ENCODE results near the gene PECR. TPM values are rescaled to one million over a fixed set of nuclear protein-coding genes. Genes with fewer than 3 reads are reported as not detected.
"Not testable (repeated sequence)": the region's sequence is repeated elsewhere in the genome, so short reads cannot be mapped to it uniquely, and the experiment has no call there.

Gene PECR
- total RNA-seq, 1 donor, result 9.9 TPM

DNA sequence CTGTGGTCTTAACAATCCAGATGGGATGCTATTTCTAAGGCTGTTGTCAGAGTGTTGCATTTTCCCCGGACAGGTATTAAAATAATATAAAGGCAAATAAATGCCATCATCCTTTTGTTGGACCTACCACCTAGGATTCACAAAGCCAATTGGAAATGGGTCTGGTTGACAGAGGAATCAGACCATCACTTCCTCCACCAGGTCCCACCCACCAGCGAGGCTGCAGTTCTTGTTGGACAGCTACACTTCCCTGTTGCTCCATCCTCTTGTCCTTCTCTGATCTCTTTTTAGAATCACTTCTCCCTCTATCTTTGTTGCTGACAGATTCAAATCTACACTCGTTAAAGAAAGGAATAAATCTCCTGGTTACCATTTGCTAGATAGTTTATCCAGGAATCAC is 1.2 kb upstream of the PECR start:
- DNase-seq (ENCODE audit: low read depth), result no peak
- TF ChIP-seq, protein P1, sequence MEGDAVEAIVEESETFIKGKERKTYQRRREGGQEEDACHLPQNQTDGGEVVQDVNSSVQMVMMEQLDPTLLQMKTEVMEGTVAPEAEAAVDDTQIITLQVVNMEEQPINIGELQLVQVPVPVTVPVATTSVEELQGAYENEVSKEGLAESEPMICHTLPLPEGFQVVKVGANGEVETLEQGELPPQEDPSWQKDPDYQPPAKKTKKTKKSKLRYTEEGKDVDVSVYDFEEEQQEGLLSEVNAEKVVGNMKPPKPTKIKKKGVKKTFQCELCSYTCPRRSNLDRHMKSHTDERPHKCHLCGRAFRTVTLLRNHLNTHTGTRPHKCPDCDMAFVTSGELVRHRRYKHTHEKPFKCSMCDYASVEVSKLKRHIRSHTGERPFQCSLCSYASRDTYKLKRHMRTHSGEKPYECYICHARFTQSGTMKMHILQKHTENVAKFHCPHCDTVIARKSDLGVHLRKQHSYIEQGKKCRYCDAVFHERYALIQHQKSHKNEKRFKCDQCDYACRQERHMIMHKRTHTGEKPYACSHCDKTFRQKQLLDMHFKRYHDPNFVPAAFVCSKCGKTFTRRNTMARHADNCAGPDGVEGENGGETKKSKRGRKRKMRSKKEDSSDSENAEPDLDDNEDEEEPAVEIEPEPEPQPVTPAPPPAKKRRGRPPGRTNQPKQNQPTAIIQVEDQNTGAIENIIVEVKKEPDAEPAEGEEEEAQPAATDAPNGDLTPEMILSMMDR (IDR thresholded peaks at IDR 0.05; ENCODE audit: insufficient read depth, low read depth, low read length), result no peak

DNA sequence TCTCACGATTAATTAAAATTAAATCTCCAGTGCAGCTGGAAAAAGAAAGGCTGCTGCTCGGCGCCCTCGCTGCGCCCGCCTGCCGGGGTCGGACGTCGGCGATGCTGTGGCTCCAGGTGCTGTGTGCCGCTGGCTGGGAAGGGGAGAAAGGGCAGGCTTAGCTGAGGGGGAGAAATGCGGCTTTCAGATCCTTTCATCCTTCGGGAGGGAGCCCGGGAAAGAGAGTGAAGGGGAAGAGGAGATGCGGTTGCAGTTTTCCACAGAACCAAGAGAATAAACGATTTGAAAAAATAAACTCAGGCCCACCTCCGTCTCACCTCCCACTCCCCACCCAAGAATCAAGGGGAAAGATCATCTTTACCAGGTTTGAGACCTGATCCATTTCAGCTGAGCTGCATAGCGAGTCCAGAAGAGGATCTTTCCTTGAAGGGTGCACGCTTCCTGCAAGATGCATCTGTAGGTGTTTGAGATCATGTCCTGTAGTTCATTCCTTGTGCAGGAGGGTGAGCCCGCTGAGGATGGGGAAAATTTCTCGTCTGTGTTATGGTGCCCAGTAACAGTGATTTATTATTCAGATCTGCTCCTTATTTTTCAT is 605 bp upstream of the PECR start:
- peak overlapping the region; percentile 60 for H3K4me3 ChIP-seq (ENCODE audit: low read depth, low read length)
- TF ChIP-seq, protein P1 (IDR thresholded peaks at IDR 0.05; ENCODE audit: insufficient read depth, low read depth, low read length), result no peak
- no peak for DNase-seq (ENCODE audit: low read depth)

More for the DNA sequence above, 1.2 kb upstream of the PECR start:
- no peak overlapping the region for H3K4me3 ChIP-seq (ENCODE audit: low read depth, low read length)

DNA sequence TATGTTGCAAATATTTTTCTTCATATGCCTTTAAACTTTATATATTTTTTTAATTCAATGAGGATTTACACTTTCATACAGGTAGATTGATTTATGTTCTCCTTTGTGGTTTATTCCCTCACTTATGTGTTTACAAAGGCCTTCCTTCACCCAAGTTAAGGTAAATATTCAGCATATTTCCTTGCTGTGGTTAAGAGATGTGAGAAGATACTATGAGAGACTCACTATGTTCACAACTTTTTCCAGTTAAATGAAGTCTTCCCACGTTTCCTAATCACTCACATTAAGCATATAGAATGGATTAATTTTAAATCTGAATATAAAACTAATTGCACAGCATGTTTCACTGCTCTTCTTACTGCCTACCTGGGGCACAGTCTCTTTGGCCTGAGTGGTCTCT is 597 bp downstream of the PECR start:
- no peak for DNase-seq (ENCODE audit: low read depth)
- TF ChIP-seq, protein P1 (IDR thresholded peaks at IDR 0.05; ENCODE audit: insufficient read depth, low read depth, low read length), result no peak
- H3K4me3 ChIP-seq (ENCODE audit: low read depth, low read length), result peak overlapping the region; percentile 60

DNA sequence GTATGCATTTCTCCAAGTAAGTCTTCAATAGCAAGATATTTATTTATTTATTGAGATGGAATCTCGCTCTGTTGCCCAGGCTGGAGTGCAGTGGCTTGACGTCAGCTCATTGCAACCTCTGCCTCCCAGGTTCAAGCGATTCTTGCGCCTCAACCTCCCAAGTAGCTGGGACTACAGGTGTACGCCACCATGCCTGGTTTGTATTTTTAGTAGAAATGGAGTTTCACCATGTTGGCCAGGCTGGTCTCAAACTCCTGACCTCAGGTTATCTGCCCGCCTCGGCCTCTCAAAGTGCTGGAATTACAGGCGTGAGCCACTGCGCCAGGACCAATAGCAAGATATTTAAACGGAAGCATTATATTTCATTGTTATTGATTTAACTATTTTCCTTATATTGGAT is 1.6 kb downstream of the PECR start:
- not testable (repeated sequence) for DNase-seq (ENCODE audit: low read depth); H3K4me3 ChIP-seq (ENCODE audit: low read depth, low read length)

DNA sequence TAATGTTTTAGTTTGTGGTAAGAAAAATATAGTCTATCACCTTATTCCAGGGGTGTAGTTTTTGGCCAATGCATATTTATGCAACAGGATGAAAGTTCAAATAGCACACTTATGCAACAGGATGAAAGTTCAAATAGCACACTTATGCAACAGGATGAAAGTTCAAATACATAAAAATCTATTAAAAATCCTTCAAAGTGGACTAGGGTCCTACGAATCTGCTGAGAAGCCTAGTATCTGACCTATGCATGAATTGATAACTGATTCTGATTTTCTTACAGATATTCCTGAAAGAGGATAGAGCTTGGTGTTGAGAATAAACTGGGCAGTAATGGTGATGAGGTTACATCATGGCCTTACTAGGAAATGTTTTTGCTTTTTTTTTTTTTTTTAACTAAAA is 2.8 kb downstream of the PECR start:
- no peak overlapping the region for H3K4me3 ChIP-seq (ENCODE audit: low read depth, low read length)
- TF ChIP-seq, protein P1 (IDR thresholded peaks at IDR 0.05; ENCODE audit: insufficient read depth, low read depth, low read length), result no peak
- DNase-seq (ENCODE audit: low read depth), result peak; percentile 44

DNA sequence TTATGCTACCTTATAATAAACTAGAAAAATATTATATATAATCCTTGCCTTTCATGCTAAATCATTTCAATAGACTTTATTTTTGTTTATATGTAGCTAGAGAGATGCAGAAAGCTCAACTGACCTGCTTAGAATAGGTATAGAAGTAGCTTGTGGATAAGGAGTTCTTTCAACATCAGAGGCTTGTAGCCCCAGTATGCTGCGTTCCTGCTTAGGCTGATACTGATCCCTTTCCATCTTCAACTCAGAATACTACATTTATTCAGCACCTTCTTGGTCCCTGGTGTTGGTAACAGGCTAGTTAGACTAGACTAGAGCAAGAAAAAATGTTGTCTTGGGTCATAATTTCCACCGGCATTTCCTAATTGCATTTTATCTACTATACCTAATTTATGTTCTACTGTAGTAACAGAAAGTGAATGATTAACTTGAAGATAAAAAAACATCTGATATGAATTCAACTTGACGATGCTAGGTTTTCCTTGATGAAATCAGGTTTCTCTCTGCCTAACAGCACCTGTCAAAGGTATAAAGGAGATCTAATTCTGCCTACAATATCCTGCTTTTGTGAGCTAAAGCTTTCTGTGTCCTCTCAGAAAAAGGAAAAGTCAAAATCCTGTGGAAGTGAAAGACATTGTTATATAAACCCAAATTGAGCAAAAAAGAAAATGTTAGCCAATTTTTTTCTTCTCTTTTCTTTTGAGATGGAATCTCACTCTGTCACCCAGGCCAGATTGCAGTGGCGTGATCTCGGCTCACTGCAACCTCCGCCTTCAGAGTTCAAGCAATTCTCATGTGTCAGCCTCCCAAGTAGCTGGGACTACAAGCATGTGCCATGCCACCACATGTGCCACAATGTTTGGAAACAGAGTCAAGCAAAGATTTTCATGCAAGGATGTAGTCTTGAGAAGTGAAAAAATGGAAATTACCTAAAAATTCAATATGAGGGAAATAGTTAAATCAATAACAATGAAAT is 5.8 kb downstream of the PECR start:
- no peak for DNase-seq (ENCODE audit: low read depth)
- TF ChIP-seq, protein P1 (IDR thresholded peaks at IDR 0.05; ENCODE audit: insufficient read depth, low read depth, low read length), result no peak
- H3K4me3 ChIP-seq (ENCODE audit: low read depth, low read length), result no peak overlapping the region

DNA sequence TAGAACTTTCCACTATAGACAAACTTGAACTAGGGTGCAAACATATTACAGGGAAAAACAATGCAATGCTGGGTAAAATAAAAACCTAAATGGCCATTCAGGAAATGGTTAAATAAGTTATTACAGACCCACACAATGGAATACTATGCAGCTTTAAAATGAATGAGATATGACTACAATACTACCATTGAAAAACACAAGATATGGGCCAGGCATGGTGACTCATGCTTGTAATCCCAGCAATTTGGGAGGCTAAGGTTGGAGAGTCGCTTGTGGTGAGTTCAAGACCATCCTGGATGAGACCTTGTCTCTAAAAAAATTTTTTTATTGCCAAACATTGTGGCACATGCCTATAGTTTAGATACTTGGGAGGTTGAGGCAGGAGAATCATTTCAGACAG is 6.8 kb downstream of the PECR start:
- TF ChIP-seq, protein P1 (IDR thresholded peaks at IDR 0.05; ENCODE audit: insufficient read depth, low read depth, low read length), result no peak
- no peak for DNase-seq (ENCODE audit: low read depth)
- no peak overlapping the region for H3K4me3 ChIP-seq (ENCODE audit: low read depth, low read length)

All from fibroblast of villous mesenchyme (primary cell).